Left colon (tissue), 2 donors: Measurements from ENCODE around the gene KHSRP. TPM values are rescaled to one million over a fixed set of nuclear protein-coding genes. Genes with fewer than 3 reads are reported as not detected.
A peak's percentile ranks its signal among the peaks of the same experiment; 100 is the strongest.

Experiments
- ATAC-seq: fragments of 200-7000 bp; cut with Tn5 transposase; one replicate; pipeline ENCODE4 v1.9.1; 2020; ENCODE audit warnings: mild to moderate bottlenecking, moderate library complexity
- DNase-seq, 2 donors: peaks; one replicate each; pipeline ENCODE4 v3.0.0-alpha.2; 2020
- intact Hi-C, 2 donors: fragments of 100-400 bp; cut with DNase I in 1 of 2; cut with micrococcal nuclease in 1 of 2; formaldehyde crosslinking; loops; one replicate each; pipeline versions ENCODE4 v1.11.2 to v1.14.0; 2022; cut with DNase I, micrococcal nuclease
- total RNA-seq, 2 donors: library from RNA; stranded (reverse); fragmentation: NEBNext Ultra II Directional; extraction: Animal tissue kit (Norgen Biotek cat#: 25700); gene quantifications; one replicate each; pipeline ENCODE4 v1.2.1, GENCODE V29; 2021
- donor health status: DM: no; HTN: no; CAD: no.
- donor health status: DM: yes; HTN: yes; CAD: no.

The KHSRP gene
- total RNA-seq, 2 donors from 2014 or later = 191 to 214 TPM

DNA sequence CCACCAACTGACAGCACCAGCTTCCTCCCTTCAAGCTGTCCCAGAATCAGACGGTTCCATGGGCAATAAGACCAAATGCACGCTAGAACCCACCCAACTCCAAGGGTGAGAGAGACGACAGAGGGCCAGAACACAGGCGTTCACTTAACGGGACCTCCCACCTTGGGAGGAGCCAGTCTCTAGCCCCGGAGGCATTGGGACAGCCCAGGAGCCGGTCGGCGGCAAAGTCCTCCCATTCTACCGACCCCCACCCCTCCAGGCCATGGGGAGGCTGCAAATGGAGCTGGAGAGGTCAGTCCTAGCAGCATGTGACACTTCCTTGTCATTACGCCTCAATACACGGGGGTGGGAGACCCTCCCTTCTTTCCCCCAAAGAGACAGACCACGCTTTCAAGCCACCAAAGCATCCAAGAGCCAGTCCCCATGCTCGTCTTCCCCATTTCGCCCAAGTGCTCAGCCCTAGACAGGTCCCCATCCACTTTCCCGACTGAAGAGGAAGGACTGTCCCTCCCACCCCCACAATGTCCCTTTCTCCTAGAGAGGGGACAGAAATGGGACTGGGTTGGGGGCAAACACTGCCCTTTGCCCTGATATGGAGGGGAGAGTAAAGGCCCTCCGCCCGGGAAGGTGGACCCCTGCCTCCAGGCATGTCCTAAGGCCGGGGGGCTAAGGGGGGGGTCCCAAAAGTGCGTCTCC is 964 bp downstream of the KHSRP start:
- intact Hi-C loops = no loop called here
- ATAC-seq = no peak
- DNase-seq = peak; percentile 48 to 51

DNA sequence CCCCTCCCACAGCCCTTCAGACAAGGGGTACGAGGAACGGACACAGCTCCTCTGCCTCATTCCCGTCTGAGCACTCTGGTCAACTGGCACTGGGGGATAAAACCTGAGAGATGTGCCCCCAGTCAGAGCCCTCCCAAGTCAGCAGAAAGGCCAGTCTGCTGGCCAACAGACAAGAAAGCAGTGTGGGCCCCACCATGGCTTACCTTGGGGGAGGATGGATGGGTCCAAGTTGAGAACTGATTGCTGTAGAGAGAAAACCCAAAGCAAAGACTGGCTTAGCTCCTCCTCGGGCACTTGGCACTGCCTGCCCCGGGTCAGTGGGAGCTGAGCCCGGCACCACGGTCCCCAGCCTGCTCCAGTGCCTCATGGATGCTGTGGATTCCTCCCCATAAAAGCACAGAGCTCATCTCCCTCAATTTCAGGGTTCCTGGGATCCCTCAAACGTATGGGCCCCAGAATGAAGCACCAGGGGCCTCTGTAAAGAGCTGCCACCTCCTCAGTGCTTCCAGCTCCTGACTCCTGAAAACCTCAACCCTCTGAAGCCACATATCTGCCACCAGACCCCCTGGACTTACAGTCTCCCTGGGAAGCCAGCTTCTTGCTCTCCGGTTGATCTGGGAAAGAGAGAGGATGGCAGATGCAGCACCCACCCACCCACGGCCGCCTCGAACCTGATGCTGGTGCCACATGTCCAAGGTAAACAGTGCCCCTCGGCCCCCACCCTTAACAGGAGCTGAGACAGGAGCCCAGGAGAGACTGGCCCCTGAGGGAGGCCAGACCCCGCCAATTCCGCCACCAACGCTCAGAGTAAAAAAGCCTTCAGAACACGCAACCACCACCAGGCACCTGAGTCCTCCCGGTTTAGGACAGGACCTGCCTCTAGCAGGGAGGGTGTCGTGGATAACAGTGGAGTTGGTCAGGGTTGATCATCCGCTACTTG is 3.3 kb downstream of the KHSRP start:
- DNase-seq (no peak), ATAC-seq (no peak)
- intact Hi-C loops = no loop called here

DNA sequence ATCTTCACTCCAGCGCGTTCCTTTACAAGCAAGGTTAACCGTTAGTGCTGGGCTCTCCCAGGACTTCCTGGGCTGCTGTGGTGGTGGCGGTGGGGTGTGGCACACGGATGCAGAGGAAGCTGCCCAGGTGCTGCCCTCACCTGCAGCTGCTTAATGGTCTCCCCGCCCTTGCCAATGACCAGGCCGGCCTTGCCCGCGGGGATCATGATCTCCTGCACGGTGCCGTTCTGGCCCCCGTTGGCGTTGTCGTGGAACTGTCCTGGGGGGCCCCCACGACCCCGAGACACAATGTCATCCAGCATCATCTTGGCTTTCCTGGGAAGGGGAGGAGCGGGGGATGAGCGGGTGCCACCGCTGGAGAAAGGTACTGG is 6.1 kb downstream of the KHSRP start:
- intact Hi-C loops = no loop called here
- peak; percentile 57 for ATAC-seq
- DNase-seq = no peak

GRCh38 chr19:6417713-6418561 is 6.7 kb downstream of the KHSRP start:
- intact Hi-C loops = no loop called here
- DNase-seq (no peak), ATAC-seq (peak; percentile 60)

- no peak for DNase-seq
- intact Hi-C loops = no loop called here
- no peak for ATAC-seq
These were observed 7.8 kb downstream of the KHSRP start for GRCh38 chr19:6416658-6417405.

GRCh38 chr19:6415591-6416190 is 8.9 kb downstream of the KHSRP start:
- DNase-seq = no peak
- ATAC-seq = no peak
- intact Hi-C loops = no loop called here

- intact Hi-C loops = no loop called here
- no peak for DNase-seq
- no peak for ATAC-seq
These were observed 9.6 kb downstream of the KHSRP start for GRCh38 chr19:6414793-6415590.

DNA sequence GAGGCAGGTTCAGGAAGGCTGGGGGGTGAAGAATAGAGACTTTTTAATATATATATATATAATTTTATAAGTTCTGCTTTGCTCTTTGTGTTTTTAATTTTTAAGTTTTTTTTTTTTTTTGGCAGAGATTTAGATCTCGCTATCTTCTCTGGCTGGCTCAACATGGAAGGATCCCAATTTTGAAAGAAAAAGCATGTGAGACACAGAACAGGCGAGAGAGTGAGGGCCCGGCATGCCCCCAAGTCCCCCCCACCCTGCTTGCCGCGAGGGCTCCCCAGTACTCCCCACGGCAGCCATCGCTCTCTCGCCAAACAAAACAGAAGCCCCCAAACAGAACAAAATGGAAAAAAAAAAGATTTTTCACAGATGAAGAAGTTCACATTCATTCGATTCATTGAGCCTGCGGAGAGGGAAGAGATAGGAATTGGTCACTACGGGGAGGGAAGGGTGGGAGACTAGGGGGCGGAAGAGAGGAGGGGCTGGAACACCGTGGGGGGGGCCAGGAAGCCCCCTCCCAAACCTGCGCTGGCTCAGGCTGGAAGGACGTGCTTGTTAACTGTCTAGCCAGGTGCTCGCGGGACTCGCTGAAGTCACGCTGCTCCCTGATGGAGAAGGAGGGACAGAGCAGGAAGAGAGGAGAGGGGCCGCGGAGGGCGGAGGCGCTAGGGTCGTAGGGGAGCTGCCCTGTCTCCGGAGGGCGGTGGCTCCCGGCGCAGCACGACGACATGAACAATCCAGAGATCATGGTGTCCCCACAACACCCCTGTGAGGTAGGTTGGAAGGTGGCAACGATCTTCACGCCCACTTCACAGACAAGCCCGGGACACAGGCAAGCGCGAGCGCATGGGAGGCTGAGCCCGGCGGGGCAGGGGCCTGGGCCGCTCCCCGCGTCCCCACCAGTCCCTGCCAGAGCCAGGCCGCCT is 10.6 kb downstream of the KHSRP start:
- intact Hi-C loops = no loop called here
- ATAC-seq (no peak), DNase-seq (no peak)

DNA sequence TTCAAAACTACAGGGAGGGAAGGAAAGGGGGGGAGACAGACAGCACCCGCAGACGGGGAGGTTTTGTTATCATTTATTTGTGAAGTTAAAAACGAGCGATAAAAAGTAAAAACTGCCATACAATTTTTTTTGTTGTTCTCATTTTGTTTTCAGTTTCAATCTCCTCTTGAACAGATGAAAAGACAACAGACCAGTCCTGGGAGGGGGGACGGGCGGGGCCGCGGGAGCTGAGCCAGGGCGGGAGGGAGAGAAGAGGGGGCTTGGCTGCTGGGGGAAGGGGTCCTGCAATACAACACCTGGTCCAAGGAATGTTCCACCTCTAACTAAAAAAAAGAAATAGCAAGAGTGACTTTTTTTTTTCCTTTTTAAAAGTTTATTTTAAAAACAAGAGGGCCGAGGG is 11.3 kb downstream of the KHSRP start:
- DNase-seq (no peak), ATAC-seq (no peak)

DNA sequence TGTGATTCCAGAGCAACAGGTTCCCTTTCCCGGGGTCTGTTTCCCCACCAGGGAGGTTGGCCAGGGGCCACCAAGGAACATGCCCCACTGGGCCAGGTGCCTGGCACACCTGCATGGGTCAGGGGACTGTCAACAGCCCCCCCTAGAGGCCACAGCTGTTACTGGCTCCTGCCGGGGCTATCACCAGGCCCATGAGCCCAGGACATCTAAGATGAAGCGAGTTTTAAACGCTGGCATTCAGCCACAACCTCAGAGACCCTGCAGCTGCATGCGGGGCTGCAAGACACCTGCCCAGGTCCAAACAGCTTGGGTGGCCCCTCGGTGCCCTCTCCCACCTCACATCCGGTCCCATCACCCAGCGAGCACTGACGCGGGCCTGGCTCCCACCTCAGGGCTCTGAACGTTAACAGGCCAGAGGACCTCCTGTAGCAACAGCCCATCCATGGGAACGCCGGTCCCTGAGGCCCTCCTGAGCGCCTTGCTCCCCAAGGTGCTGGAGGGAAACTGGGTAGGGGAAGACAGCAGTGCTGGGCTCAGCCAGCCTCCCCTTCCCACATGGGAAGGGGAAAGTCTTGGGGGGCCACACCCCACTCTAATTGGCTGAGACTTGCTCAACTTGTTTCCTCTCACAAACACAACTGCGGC is 12.0 kb downstream of the KHSRP start:
- DNase-seq (peak; percentile 46 to 74), ATAC-seq (peak; percentile 88)
- intact Hi-C loops = no loop called here

More for the DNA sequence above, 11.3 kb downstream of the KHSRP start:
- intact Hi-C loops = no loop called here

GRCh38 chr19:6412061-6412446 is 12.6 kb downstream of the KHSRP start:
- no peak for ATAC-seq
- no peak for DNase-seq
- intact Hi-C loops = no loop called here

- ATAC-seq (no peak), DNase-seq (no peak)
- intact Hi-C loops = no loop called here
These were observed 15.3 kb downstream of the KHSRP start for GRCh38 chr19:6409346-6409745.

DNA sequence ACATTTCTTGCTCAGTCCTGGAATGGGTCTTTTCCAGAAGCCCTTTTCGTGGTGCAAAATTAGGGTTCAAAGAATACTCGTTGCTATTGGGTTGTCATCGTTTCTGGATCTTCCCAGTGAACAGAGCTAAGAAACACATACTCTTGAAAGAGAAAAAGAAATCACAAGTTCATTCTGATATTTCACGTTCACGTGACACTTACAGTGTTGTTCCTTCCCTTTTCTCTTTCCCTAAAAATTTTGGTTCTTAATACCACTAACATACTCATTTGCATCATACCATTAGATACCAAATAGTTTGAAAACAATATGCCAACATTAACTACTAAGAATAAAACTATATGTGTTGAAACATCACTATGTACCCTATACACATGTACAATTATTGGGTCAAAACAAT is 18.2 kb downstream of the KHSRP start:
- ATAC-seq (no peak), DNase-seq (no peak)
- intact Hi-C loops = no loop called here

DNA sequence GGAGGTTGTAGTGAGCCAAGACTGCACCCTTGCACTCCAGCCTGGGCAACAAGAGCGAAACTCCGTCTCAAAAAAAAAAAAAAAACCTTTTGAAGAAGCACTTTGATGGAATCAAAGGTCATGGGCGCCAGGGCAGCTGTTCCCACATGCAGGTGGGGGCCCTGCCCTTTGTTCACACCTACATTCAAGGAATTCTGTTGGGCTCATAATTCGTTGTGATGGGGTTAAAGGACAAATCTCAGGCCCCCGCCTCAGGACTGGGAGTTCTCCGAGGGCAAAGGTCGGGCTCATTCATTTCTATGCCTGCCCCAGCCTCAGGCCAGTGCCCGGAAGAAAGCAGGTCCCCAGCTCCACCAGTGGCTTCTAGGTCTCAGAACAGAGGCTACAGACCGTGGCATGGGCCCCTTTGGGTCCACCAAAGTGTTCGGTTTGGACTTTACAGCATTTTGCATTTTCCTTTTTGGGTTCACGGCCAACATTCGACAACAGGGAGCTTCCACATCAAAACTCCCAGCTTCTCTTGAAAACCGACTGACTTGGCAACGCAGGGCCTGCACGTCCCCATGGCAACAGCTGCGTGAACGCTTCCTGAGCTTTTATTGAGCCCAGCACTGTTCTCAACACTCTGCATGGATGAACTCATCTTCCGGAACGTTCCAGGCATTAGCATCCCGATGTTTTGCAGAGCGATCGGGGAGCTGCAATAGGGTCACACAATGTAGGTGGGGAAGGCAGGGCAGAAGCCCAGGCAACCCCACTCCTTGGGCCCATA is 21.6 kb downstream of the KHSRP start:
- ATAC-seq = peak; percentile 92
- DNase-seq = peak; percentile 79 to 85
- intact Hi-C loops = no loop called here

DNA sequence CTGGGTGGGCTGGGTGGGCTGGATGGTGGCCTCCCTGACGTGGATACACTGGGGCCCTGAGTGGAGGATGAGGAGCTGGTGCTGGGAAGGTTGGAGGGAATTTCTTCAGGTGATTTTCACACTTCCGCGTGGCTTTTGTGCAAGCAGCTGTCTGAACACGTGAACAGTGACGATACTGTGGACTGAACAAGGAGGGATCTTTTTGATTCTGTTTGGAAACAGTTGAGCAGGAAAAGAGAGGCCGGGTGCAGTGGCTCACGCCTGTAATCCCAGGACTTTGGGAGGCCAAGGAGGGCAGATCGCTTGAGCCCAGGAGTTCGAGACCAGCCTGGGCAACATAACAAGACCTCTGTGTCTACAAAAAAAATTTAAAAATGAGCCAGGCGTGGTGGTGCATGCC is 22.6 kb downstream of the KHSRP start:
- DNase-seq = no peak
- peak; percentile 48 for ATAC-seq
- intact Hi-C loops = no loop called here
